HepG2 (cell line): ENCODE data around the gene AP5B1. TPM values are rescaled to one million over a fixed set of nuclear protein-coding genes. Genes with fewer than 3 reads are reported as not detected.

Source experiments
- FOXO1 ChIP-seq: sonication (generic); formaldehyde crosslinking; IDR thresholded peaks from 2 replicates; pipeline ENCODE4 v1.4.0; 2020; ENCODE audit warnings: missing genetic modification reagents
- HOXD1 ChIP-seq: sonication (generic); formaldehyde crosslinking; IDR thresholded peaks from 2 replicates; pipeline ENCODE4 v1.5.0; 2020; ENCODE audit warnings: missing genetic modification reagents
- IKZF4 ChIP-seq: sonication (generic); formaldehyde crosslinking; IDR thresholded peaks from 2 replicates; pipeline ENCODE4 v1.5.1; 2020; ENCODE audit warnings: borderline replicate concordance, mild to moderate bottlenecking, low read depth, missing genetic modification reagents; ENCODE audit errors: not compliant biosample characterization
- KDM2A ChIP-seq: sonication (generic); formaldehyde crosslinking; IDR thresholded peaks from 2 replicates; pipeline ENCODE4 v1.4.0; 2020; ENCODE audit warnings: low read depth, missing genetic modification reagents, borderline replicate concordance
- MAFG ChIP-seq: sonication (generic); formaldehyde crosslinking; IDR thresholded peaks from 2 replicates; pipeline ENCODE4 v1.5.1; 2020; ENCODE audit warnings: mild to moderate bottlenecking, missing genetic modification reagents
- SKIL ChIP-seq: sonication (generic); formaldehyde crosslinking; IDR thresholded peaks from 2 replicates; pipeline ENCODE4 v1.8.0; 2022; ENCODE audit warnings: missing genetic modification reagents, mild to moderate bottlenecking, moderate library complexity, borderline replicate concordance
- SUZ12 ChIP-seq: fragments of 150-350 bp; IDR thresholded peaks from 2 replicates; pipeline ENCODE4 v1.6.1; 2014; ENCODE audit warnings: low read depth, low read length
- ZBTB43 ChIP-seq: sonication (generic); formaldehyde crosslinking; conservative IDR thresholded peaks from 2 replicates; pipeline ENCODE4 v1.4.0; 2020; ENCODE audit warnings: missing genetic modification reagents
- ZKSCAN8 ChIP-seq: IDR thresholded peaks from 2 replicates; pipeline ENCODE4 v1.6.1; 2016; ENCODE audit warnings: borderline replicate concordance, missing genetic modification reagents, missing compliant biosample characterization
- polyA plus RNA-seq, 8 experiments: library from polyadenylated mRNA; depleted of rRNA in 3 of 8; stranded (reverse) in 7 of 8; unstranded in 1 of 8; fragments of >200 nt; fragmentation: Illumina TruSeq in 4 of 8; extraction: Trizol in 4 of 8; gene quantifications; 2 replicates each; pipeline versions ENCODE4 v1.2.1 to v1.2.3, GENCODE V29; 2011 to 2016; ENCODE audit warnings: low read depth in 4 of 8, missing spikeins in 1 of 8, mixed read lengths in 1 of 8; ENCODE audit not compliant: insufficient read depth in 1 of 8
- total RNA-seq, 5 experiments: library from RNA; depleted of rRNA; stranded (reverse); fragments of >200 nt; fragmentation: Illumina TruSeq; extraction: Trizol; gene quantifications; 2 replicates each; pipeline ENCODE4 v1.2.3, GENCODE V29; 2016; ENCODE audit warnings: low read depth in 1 of 5
- TF ChIP-seq, protein P1 (sequence below): fragments of 450-650 bp; IDR thresholded peaks from 2 replicates; pipeline ENCODE4 v1.6.1; 2017
- TF ChIP-seq, protein P2 (sequence below): sonication (generic); formaldehyde crosslinking; IDR thresholded peaks from 2 replicates; pipeline ENCODE4 v1.5.0; 2020; ENCODE audit warnings: missing genetic modification reagents
- TF ChIP-seq, protein P3 (sequence below): IDR thresholded peaks from 2 replicates; pipeline ENCODE4 v1.6.1; 2016; ENCODE audit warnings: missing compliant biosample characterization, missing genetic modification reagents, borderline replicate concordance
- TF ChIP-seq, protein P4 (sequence below): sonication (generic); formaldehyde crosslinking; IDR thresholded peaks from 2 replicates; pipeline ENCODE4; 2020; ENCODE audit warnings: missing genetic modification reagents, mild to moderate bottlenecking, borderline replicate concordance

The AP5B1 gene
- total and polyA plus RNA-seq, 2 of the 13 experiments (the other 11 are each of a cell fraction or from before 2014, with no cell fraction given), result 1.7 to 4.4 TPM

DNA sequence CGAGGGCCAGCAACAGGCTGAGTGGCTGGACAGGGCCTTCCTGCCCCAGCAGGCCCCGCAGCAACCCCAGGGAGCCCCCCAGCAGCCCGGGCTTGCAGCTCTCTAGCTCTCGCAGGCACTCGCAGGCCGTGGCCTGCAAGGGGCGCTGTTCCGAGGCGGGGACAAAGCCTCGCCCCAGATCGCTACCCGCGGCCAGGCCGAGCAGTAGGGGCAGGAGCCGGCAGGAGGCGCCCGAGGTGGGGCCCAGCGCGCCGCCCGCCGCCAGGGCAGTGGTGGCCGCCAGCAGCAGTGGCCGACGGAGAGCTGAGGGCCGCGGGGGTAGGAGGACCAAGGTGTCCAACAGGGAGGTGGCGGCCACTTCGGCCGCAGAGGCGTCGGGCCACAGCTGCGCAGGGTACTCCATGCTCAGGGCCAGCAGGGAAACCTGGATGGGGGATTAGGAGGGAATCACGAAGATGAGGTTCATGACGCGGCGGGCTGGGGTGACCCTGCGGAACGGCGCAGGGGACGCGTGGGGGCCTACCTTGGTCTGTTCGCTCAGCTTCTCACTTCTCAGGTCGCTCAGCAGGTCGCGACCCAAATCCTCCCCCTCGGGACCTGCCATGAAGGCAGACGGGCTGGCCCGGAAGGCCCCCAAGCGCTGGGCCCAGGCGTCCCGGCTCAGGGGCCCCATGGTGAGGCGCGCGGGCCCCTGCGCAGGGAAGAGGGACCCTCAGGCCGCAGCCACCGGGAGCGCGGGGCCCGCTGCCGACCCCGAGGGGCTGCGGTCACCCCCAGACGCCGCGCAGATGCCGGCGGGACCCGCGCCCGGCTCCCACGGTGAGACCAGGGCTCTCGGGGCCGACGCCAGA, 632 bp downstream of the AP5B1 start (continued):
- 0 out of 2 replicates have a peak, but pooled peaks have one; percentile 32 for TF ChIP-seq SKIL (CRISPR knock-in tag)
- TF ChIP-seq KDM2A (CRISPR knock-in tag), result peak; percentile 49; the same call in 1 of the 2 replicates
- no peak for TF ChIP-seq IKZF4 (CRISPR knock-in tag)
- TF ChIP-seq HOXD1, result 0 out of 2 replicates have a peak, but pooled peaks have one; percentile 14
- no peak for TF ChIP-seq MAFG (CRISPR knock-in tag)
- TF ChIP-seq ZBTB43 (CRISPR knock-in tag), result no peak
- no peak for TF ChIP-seq SUZ12
- TF ChIP-seq, protein P1, sequence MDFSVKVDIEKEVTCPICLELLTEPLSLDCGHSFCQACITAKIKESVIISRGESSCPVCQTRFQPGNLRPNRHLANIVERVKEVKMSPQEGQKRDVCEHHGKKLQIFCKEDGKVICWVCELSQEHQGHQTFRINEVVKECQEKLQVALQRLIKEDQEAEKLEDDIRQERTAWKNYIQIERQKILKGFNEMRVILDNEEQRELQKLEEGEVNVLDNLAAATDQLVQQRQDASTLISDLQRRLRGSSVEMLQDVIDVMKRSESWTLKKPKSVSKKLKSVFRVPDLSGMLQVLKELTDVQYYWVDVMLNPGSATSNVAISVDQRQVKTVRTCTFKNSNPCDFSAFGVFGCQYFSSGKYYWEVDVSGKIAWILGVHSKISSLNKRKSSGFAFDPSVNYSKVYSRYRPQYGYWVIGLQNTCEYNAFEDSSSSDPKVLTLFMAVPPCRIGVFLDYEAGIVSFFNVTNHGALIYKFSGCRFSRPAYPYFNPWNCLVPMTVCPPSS, result no peak
- no peak for TF ChIP-seq FOXO1
- TF ChIP-seq, protein P2, sequence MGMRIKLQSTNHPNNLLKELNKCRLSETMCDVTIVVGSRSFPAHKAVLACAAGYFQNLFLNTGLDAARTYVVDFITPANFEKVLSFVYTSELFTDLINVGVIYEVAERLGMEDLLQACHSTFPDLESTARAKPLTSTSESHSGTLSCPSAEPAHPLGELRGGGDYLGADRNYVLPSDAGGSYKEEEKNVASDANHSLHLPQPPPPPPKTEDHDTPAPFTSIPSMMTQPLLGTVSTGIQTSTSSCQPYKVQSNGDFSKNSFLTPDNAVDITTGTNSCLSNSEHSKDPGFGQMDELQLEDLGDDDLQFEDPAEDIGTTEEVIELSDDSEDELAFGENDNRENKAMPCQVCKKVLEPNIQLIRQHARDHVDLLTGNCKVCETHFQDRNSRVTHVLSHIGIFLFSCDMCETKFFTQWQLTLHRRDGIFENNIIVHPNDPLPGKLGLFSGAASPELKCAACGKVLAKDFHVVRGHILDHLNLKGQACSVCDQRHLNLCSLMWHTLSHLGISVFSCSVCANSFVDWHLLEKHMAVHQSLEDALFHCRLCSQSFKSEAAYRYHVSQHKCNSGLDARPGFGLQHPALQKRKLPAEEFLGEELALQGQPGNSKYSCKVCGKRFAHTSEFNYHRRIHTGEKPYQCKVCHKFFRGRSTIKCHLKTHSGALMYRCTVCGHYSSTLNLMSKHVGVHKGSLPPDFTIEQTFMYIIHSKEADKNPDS, result no peak
- TF ChIP-seq, protein P3, sequence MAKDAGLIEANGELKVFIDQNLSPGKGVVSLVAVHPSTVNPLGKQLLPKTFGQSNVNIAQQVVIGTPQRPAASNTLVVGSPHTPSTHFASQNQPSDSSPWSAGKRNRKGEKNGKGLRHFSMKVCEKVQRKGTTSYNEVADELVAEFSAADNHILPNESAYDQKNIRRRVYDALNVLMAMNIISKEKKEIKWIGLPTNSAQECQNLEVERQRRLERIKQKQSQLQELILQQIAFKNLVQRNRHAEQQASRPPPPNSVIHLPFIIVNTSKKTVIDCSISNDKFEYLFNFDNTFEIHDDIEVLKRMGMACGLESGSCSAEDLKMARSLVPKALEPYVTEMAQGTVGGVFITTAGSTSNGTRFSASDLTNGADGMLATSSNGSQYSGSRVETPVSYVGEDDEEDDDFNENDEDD (CRISPR knock-in tag), result 0 out of 2 replicates have a peak, but pooled peaks have one; percentile 41
- TF ChIP-seq, protein P4, sequence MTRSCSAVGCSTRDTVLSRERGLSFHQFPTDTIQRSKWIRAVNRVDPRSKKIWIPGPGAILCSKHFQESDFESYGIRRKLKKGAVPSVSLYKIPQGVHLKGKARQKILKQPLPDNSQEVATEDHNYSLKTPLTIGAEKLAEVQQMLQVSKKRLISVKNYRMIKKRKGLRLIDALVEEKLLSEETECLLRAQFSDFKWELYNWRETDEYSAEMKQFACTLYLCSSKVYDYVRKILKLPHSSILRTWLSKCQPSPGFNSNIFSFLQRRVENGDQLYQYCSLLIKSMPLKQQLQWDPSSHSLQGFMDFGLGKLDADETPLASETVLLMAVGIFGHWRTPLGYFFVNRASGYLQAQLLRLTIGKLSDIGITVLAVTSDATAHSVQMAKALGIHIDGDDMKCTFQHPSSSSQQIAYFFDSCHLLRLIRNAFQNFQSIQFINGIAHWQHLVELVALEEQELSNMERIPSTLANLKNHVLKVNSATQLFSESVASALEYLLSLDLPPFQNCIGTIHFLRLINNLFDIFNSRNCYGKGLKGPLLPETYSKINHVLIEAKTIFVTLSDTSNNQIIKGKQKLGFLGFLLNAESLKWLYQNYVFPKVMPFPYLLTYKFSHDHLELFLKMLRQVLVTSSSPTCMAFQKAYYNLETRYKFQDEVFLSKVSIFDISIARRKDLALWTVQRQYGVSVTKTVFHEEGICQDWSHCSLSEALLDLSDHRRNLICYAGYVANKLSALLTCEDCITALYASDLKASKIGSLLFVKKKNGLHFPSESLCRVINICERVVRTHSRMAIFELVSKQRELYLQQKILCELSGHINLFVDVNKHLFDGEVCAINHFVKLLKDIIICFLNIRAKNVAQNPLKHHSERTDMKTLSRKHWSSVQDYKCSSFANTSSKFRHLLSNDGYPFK (CRISPR knock-in tag), result 0 out of 2 replicates have a peak, but pooled peaks have one; percentile 35
- TF ChIP-seq ZKSCAN8 (CRISPR knock-in tag), result peak; percentile 37; the same call in 1 of the 2 replicates
